NB4 (cell line): Measurements from ENCODE around the gene KAZN.

ENCODE experiments used
- DNase-seq: peaks from one replicate; pipeline ENCODE4 v3.0.0; 2010; ENCODE audit warnings: low read depth
- H3K4me3 ChIP-seq: one replicate; pipeline ENCODE4 v1.5.1; 2011; ENCODE audit warnings: mild to moderate bottlenecking, low read depth, low read length, moderate library complexity
- MYC ChIP-seq: IDR thresholded peaks from 2 replicates; pipeline ENCODE4 v1.6.1; 2011; ENCODE audit warnings: low read depth, low read length
- POLR2A ChIP-seq: IDR thresholded peaks from 2 replicates; pipeline ENCODE4 v1.6.1; 2011; ENCODE audit warnings: mild to moderate bottlenecking; ENCODE audit not compliant: insufficient read length; ENCODE audit errors: extremely low read depth
- TF ChIP-seq, protein P1 (sequence below): IDR thresholded peaks from 2 replicates; pipeline ENCODE4 v1.6.1; 2011; ENCODE audit warnings: low read depth, low read length
- TF ChIP-seq, protein P2 (sequence below): IDR thresholded peaks from one replicate; pipeline ENCODE4 v1.5.1; 2012; ENCODE audit warnings: low read depth, low read length

KAZN gene

DNA sequence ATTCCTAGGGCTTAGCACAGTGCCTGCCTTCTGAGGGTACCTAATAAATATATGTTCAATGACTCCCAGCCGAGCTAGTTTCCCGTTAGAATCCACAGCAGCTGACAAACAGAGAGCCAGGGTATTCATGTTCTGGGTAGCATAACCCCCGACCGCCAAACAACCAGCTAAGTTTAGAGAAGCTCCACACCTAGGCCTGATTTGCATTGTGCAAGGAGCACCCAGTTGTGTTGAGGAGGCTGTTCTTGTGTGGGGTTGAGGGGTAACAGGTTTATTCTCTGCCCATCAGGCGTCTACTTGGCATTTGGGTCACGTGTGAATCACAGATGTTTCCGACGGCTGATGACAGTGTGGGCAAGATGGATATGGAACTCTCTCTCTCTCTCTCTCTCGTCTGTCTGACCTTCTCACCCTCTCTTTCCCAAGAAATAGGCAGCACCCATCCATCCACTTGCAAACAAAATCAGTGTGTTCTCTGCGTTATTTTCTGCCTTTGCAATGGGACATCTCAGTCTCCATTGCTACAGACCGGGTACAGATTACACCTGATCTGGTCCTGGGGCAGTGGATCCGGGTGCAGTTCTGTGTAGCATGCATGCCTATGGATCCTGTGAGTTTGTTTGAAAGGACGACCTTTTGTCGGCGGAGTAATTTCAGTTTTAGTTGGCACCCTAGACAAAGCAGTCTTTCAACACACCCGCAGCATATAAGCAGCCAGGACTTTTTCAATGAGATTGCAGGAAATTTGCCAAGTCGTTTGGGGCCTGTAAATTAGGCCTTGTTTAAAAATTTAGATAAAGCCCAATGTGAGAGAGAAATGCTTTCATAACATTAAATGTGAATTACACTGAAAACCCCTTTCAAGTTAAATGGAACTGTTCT, 29.4 kb downstream of the KAZN start:
- no peak for DNase-seq
- TF ChIP-seq MYC = no peak
- TF ChIP-seq, protein P1, sequence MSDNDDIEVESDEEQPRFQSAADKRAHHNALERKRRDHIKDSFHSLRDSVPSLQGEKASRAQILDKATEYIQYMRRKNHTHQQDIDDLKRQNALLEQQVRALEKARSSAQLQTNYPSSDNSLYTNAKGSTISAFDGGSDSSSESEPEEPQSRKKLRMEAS = no peak
- TF ChIP-seq, protein P2, sequence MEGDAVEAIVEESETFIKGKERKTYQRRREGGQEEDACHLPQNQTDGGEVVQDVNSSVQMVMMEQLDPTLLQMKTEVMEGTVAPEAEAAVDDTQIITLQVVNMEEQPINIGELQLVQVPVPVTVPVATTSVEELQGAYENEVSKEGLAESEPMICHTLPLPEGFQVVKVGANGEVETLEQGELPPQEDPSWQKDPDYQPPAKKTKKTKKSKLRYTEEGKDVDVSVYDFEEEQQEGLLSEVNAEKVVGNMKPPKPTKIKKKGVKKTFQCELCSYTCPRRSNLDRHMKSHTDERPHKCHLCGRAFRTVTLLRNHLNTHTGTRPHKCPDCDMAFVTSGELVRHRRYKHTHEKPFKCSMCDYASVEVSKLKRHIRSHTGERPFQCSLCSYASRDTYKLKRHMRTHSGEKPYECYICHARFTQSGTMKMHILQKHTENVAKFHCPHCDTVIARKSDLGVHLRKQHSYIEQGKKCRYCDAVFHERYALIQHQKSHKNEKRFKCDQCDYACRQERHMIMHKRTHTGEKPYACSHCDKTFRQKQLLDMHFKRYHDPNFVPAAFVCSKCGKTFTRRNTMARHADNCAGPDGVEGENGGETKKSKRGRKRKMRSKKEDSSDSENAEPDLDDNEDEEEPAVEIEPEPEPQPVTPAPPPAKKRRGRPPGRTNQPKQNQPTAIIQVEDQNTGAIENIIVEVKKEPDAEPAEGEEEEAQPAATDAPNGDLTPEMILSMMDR = no peak
- no peak for TF ChIP-seq POLR2A
- no peak overlapping the region for H3K4me3 ChIP-seq

DNA sequence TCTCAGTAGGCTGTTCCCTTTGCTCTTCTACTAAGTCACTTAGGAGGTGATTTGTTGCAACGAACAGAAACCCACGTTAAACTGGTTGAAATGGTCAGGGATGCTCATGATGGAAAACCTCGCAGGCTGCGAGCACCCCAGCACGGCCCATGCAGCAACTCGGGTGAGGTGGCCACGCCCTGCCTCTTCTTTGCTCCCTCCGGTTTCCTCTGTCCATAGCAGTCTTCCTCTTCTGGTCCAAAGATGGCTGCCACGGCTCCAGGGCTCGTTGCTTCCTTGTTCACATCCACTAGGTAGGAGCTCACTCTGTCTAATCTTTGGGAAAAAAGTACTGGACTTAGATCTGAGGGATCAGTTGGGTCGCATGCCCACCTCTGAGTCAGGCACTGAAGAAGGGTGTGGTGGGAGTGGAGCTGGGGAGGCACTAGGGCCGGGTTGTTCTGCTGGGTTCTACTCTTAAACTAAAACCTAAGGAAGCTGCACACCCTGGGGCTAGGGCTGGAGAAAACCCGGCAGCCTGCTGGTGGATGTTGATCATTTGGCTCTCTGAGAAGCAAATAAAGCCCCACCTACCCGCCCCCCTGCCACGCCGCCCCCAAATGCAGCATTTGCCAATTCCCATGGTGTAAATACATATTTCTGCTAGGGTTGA, 31.0 kb downstream of the KAZN start:
- no peak for DNase-seq
- TF ChIP-seq MYC (no peak), POLR2A (no peak)
- TF ChIP-seq, protein P2 = no peak
- TF ChIP-seq, protein P1 = no peak
- no peak overlapping the region for H3K4me3 ChIP-seq

DNA sequence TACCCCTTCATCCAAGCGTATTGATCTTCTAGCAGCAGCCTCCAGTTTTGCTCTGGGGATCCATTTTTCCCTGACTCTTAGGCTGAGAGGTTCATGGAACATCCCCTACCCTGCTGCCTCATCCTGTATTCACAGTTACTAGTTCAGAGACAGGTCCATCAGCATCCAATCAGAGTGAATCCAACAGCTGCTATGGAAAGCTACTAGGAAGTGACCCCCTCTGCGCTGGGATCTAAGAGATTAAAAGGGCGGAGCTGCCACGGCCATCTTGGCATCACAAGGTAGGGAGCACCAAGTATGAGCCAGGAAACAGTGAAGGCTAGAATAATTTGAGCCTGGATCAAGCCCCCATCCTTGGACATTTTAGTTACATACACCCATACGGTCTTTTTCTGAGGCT, 32.5 kb downstream of the KAZN start:
- no peak for DNase-seq
- TF ChIP-seq, protein P2 = no peak
- TF ChIP-seq POLR2A = no peak
- TF ChIP-seq, protein P1 = no peak
- TF ChIP-seq MYC = no peak
- no peak overlapping the region for H3K4me3 ChIP-seq

DNA sequence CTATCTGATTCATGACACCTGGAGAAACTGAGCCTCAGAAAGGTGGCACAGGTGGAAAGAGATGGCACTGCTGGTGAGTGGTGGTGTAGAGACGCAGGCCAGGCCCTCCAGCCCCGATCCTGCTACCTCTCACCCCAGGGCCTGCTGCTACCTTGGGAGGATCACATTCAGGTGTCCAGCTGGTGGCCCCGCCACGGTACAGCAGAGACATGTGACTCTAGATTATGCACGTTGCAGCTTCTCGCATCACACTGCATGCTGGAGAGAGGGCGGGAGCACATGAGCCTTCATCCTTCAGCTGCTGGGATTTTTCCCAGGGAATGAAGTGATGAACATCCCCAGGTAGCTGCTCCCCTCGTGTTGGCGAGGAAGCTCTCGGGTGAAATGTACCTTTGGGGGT, 32.9 kb downstream of the KAZN start:
- H3K4me3 ChIP-seq = no peak overlapping the region
- TF ChIP-seq, protein P2 = no peak
- DNase-seq = no peak

DNA sequence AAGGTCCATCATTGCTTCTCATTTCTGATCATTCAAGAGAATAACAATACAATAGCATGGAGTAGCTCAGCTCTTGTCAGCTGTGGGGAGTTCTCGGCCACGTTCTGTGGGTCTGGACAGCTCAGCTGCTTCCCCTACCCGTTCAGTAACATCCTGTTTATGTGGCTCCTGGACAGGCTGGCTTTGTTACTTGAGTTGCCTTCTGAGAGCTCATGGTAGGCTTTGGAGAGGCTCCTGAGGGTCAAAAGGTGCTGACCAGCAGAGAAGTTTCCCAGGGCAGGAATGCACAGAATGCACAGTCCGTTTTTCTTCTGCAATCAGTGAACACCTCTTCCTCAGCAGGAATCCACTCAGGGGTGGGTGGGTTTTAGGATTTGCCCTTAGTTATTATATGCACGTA, 36.0 kb downstream of the KAZN start:
- no peak for DNase-seq
- TF ChIP-seq, protein P2 = no peak
- TF ChIP-seq MYC (no peak), POLR2A (no peak)
- TF ChIP-seq, protein P1 = no peak
- H3K4me3 ChIP-seq = no peak overlapping the region

DNA sequence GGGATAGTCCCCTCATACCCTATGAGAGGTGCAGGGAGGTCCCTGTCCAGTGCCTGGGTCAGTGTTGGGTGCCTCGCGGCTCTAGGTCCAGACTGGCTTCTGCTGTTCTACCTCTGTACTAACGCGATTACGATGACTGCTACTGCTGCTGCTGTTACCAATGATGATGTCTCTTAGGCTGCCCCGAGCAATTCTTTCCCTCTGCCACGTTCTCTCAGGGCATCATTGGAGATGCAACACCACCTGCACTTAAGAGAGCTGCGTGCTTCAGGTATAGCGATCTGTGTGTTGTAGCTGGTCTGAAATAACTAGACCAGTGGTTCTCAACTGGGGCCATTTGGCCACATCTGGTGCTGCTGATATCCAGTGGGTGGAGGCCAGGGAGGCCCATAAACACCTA, 36.9 kb downstream of the KAZN start:
- TF ChIP-seq, protein P1 = no peak
- no peak for TF ChIP-seq MYC
- TF ChIP-seq, protein P2 = no peak
- no peak for TF ChIP-seq POLR2A

More for the DNA sequence above, 36.9 kb downstream of the KAZN start:
- no peak overlapping the region for H3K4me3 ChIP-seq
- DNase-seq = no peak
